Activated CD4-positive, CD25-positive, alpha-beta regulatory T cell treated with anti-CD3 and anti-CD28 coated beads, Interleukin-2, amount 50 U/mL, for 72 hours (primary cell): Measurements from ENCODE around the gene NKX3-2.

Source experiments
- DNase-seq: peaks from one replicate; pipeline ENCODE4 v3.0.0; 2021

Gene NKX3-2

DNA sequence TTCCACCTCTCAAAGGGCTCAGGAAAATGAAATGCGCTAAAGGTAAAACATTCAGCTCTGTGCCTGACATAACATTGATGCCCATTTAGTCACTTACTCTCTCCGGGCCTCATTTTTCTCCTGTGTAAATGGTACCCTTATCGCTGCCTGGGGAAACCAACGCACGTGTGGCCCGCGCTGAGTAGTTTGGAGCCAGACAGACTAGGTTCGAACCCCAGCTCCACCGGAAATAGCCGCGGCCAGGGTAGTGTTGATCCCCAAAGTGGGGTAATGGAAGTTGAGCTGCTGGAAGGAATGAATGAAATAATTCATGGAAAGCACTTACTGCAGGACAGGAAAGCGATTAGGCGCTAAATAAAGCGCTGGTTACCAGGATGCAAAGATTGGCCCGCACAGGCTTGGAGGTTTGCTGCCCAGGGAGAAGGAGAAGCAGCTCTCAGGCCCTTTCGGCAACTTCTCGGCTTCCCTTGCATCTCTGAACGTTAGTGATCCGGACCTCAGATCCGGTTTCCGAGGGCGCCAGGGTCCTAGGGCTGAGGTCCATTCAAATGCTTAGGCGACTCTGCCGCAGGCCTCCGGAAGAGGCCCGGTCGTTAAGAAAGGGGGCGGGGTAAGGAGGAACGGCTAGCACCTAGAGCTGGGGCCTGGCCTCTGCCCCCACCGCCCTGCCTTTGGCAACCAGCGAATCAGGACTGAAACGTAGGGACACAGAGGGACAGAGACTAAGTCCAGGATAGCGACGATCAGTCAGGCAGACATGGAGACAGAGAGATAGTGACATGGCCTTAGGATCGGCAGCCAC, 13.3 kb downstream of the NKX3-2 start:
- DNase-seq: no peak

DNA sequence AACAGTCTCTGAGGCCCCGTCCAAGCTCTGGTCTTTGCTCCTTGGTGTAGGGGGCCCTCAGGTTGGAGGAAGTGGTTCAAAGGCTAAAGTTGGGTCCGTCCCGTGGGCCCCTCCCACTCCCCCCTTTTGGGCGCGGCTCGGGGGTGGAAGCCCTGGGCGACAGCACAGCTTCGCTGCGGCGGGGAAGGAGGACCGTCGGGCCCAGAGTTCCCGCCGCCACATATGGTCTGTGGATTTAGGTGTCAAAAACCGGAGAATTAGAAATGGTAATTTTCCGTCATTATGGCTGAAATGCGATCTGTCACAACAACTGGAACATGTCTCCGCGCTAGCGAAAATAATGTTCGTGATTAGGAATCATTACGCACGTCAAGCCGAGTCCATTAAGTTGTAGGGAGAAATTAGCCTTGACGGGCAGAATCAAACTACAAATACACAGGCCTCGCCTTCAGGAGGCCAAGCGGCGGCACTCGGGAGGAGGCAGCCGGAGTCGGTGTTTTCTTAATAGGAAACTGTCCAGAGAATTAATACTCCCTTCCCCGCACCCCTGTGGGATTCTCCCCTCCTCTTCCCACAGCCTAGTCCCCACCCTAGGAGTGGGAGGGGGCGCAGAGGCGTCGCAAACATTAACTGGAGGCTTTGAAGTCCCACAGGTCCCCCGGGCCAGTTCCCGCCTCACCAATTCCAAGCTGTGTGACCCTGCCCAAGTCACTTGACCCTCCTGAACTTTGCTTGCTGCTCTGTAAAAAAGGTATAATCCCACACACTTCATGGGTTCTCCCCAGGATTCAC, 15.0 kb downstream of the NKX3-2 start:
- no peak for DNase-seq

DNA sequence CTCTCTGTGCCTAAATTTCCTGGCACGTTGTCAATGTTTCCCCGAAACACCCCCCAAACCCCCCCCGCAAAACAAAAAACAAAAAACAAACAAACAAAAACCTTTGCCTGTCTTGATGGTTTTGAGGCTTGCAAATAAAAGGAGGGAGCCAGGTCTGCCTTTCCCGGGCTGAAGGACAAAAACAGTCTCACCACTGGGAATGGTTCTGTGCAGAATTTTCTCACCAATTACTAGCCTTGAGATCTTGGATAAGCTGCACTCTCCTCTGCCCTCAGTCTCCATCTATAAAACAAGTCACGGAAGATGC, 15.5 kb downstream of the NKX3-2 start:
- no peak for DNase-seq

DNA sequence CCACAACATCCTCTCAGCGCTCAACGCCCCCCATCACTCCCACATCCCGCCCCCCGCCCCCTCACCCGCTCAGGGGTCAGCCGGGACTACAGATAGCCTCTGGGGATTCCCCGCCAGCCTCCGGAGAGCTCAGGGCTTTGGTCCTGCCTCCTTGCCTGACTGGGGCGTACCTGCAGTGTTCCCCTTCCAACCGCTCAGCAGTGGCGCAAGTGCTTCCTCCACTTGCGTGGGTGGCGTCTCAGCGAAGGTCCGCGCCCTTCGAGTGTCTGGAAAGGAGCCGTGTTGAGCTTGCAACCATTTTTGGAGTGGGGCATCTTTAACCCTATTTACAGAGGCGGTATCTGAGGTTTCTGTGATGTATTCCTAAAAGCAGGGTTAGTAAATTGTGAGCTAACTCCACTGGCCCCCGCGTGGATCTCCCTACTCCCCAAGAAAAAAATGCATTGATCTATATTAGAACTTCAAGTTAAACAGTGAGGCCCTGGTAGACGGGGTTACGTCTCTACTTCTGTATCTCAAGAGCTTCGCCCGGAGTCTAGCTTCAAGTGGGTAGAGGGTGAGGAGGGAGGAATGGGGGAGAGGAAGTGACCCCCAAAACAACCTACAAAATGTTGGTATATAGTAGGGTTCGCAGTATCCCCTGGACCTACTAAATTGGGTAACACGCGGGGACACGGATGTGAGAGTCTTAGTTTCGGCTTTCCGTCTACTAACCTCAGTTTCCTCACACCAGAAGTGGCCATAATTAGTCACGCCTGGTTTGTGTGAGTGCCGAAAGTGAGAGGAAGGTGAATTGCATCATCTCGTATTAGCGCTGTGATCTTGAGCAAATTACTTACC, 16.1 kb downstream of the NKX3-2 start:
- no peak for DNase-seq

DNA sequence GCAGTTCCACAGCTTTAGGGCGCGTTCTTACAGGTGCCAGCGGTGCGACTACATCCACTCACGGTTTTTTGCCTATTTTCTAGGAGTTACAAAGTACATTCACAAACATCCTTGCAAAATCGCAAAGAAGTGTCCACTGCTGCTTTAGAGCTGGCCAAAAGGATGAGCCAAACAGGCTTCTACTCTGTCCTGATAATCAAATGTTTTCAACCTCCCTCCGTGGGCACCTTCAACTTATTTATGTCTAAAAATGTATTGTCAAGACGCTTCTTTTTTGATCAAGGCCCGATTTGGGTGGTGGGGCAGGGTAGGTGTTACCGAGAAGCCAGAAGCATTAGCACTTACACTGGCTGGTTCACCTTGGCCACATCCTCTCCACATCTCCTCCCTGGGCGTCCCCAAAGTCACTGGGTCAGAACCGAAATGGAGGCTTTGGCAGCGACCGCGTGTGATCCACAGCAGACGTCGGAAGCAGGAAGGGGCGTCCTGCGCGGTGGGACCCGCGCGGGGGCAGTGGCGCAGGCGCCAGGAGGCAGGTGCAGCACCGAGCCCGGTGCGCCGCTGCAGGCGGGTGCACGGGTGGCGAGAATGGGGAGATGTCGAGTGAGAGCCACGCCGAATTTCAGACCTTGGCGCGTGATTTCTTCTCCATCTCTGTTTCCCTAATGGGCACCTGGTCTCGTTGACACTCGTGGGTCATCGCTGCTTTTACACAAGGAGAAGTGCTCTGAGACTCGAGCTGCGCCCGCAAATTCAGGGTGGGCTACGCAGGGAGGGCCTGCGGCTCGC, 16.9 kb downstream of the NKX3-2 start:
- no peak for DNase-seq

DNA sequence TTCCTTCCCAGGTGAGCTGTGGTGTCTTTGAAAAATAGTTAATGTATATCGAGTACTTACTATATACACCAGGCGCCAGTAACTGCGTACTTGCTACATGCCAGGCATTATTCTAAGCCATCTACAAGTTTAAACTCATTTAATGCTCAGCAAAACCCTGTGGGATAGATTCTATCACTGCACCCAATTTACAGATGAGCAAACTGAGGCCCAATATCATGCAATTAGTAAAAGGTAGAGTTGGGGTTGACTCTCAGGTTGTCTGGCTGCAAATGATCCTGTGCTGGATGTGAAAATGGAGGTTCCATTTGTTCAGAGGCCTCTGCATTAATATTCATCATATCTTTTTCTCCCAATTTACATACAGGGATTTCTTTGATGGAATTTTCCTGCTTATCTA, 17.6 kb downstream of the NKX3-2 start:
- DNase-seq: no peak

DNA sequence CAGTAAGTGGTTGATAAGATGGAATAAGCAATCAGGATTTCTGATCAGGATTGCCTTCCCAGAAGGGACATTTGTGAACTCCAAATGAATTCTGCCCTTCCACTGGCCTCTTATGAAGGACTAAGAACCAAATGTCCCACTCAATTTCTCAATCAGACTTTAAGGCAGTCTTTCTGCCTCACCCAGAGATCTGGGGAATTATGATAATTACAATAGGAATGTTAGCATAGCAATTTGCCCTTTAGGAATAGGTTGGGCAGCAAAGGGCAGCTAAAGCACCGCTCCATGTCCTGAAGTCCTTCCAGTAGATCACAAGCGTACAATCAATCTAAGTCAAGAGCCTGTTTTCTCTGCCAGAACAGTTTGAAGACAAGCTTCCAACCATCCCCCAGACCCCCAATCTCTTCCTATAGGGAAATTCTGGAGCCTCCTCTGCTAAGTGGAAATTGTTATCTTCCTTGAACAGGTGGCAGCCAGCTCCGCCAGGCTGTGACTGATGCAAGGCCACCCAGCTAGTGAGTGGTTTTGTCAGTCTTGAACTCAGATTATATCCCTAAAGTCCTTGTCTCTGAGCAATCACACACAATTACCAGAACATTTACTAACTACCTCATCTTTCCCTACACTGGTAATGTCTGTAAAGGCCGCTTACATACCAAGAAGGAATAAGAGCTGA, 18.6 kb downstream of the NKX3-2 start:
- no peak for DNase-seq

DNA sequence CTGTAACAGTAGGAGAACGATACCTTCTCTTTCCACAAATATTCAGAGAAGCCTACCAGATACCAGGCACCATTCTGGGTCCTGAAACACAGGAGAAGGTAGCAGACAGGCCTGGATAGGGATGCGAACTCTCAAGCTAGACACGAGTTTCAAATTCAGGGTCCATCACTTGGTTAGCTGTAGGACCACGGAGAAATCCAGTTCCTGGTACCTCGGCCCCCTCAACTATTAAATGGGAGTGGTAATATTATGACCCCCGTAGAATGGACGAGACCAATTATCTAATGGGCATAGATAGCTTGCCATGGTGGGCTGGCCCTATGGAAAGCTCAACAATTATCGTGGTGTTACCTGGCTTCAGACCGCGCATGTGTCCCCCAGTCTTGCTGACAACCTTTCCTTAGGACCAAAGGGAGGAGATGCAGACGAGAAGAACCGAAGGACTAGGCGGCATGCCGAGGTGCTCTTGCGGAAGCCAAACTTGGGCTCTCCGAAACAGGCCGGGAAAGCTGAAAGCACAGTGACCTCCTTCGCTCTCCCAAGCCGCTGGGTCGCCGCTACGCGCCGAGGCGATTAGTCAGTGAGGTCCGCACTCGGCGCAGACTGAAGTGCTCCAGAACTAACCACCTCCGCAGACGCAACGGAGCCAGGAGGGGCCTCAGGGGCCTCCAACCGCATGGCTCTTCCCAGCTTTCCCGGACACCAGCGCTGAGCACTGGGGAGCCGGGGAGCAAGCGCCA, 19.6 kb downstream of the NKX3-2 start:
- no peak for DNase-seq

DNA sequence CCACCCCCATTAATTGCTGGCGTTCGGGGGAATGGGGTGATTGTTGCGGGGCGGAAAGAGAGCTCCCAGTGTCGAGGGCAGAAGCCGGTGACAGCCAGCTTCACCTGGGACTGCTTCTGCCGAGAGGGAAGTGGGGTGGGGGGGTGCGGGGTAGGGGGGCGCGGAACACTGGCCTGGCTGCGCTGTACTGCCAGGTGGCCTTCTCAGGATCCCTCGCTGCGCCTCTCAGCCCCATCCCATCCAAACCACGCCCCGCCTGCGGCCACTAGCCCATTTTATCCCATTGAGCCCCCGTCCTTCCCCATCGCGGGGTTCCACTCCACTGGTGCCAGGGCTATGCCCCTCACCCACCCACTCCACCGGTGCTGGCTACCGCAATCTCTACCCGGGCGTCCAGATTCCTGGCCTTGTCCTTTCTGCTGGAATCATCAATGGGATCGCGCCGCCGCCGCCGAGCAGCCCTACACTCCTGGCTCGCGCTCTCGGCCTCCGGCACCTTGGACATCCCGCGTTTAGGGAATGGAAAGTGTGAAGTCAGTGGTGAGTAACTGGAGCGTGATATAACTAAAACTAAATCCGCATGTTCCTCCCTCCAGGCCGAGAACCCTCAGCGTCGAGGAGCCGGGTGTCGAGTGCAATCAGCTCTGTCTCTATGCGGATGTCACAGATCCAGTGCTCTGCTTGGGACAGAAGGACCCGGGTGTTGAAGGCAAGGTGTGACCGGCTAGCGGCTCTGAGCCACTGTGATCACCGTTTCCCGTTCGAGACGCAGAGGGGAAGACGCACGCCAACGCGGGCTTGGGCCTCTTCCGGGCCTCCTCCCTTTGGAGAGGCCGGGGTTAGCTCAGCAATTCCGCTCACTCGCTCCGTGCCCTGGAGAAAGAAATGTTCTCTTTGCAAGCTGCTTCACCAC, 20.5 kb downstream of the NKX3-2 start:
- no peak for DNase-seq

DNA sequence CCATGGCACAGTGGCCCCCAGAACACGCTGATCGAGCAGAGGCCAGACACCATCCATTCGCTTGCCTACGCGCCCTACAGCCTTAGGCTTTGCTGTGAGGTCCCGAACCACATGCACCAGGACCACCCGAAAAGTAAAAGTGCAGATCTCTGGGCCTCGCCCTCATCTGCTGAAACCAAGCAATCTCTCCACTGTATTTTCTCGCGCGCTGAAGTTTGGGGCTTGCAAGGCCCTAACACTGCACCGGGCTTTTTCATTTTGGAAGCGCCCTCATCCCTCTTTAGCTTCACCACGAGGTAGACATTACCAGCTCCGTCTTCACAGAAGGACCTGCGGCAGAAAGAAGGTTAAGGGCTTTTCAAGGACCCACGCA, 21.2 kb downstream of the NKX3-2 start:
- DNase-seq: no peak

DNA sequence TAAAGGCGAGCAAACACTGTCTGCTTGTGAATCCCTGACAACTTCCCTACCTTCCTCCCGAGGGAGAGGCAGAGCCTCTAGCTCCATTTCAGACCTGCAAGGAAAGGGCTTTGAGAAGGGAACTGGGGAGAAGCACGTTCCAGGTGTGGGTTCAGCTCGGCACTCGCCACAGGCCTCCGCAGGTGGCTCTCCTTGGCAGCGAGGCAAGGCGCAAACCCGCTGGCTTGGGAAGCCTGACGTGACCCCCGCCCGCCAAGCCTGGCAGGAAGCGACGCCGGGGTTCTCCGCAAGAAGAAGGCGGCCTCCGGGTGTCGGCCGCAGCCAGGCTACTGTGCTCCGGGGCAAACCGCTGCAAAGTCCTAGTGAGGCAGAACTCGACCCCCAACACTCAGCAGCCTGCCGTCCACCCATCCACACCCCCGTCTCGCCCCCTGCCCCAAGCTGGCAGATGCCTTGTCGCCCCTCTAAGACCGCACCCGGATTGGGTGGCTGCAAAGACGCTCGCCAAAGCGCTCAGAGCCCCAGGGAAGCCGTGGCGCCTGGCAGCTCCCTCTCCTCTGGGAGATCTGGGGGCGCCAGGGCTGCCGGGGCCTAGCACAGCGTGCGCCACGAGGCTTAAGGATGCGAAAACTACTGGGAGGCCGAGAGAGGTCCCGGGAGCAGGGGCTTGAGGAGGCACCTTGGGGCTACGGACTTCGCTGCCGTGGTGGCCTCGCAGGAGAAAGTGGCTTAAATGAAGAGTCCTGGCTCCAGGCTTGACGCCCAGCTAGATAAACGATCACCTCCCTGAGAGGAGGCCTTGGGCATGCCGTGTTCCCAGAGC, 21.8 kb downstream of the NKX3-2 start:
- no peak for DNase-seq

DNA sequence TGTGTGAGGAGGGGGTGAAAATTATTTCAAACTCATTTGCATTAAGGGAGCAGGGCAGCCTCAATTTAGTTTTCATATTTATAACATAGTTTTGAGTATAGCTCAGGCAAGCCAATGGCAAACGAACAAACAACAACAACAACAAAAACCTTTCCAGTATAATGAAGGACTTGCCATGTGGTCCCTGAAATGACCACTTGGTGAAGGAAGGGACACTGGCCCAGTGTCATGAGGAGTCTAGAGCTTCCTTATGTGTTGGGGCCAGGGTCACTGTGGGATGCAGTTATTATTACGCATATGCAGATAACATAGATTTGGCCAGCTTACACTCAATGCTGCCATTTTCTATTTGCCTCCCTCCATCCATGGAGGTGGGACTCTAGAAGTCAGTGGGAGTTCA, 23.3 kb downstream of the NKX3-2 start:
- no peak for DNase-seq

DNA sequence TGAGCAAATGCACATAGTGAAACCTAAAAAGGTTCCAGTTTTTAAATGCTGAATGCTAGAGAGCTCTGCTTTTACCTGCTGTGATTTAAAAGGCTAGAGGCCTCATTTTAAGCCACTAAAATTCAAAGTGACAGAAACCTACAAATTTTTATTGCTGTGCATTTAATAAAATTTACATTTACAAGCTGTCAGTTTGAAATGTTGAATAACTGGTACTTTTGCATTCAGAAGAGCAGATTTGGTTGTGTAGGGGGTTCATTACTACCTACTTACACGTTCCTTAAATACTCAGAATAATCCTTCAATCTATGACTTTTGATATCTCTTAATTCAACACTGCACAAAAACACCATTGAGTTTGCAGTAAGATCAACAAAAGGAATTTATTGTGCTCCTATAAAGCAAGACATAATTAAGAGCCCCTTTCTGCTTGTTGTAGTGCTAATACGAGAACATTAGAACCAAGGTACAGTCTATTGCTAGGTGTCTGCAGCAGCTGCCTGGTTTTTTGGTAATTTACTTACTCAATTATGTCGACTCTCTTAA, 27.9 kb downstream of the NKX3-2 start:
- no peak for DNase-seq

DNA sequence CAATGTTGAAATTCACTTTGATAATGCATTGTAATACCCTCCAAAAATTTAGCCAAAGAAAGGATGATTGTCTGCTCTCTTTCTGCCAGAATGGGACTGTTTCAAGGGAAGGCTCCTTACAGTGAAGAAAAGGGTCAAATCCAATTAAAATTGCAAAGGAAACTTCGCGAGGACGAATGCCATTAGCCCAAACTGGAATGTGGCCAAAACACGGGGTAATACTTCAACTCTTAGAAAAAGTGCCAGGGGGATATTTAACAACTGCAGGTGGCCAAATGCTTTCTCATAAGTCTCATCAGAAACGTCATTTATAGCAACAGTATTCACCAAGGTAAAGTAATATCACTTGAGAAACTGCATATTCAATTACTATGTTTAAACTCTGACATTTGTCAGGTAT, 29.0 kb downstream of the NKX3-2 start:
- no peak for DNase-seq

DNA sequence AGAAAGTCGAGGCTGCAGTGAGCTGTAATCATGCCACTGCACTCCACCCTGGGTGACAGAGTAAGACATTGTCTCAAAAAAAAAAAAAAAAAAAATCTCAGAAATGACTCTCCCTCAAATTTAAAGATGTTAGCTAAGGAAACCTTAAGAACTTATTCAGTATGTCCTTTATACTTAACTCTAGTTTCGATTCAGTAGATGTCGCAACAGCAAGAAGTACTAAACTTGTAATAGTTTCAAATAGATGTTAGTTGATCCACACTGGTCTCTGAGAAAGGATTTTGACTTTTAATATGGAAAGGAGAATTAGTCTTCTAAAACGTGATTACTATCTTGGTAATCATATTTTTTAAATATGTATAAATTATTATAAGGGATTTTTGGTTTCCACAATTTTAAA, 29.6 kb downstream of the NKX3-2 start:
- DNase-seq: no peak

DNA sequence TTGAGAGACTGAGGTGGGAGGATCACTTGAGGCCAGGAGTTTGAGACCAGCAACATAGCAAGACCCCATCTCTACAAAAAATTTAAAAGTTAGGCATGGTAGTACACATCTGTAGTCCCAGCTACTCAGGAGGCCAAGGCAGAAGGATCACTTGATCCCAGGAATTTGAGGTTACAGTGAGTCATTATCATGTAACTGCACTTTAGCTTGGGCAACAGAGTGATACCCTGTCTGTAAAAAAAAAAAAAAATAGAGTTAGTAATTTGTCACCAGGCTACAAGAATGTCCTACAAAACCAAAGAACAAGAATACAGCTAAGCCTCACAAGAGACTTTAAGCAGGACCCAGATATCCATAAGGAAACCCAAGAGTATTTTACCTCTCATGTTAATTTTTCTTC, 33.2 kb downstream of the NKX3-2 start:
- no peak for DNase-seq

DNA sequence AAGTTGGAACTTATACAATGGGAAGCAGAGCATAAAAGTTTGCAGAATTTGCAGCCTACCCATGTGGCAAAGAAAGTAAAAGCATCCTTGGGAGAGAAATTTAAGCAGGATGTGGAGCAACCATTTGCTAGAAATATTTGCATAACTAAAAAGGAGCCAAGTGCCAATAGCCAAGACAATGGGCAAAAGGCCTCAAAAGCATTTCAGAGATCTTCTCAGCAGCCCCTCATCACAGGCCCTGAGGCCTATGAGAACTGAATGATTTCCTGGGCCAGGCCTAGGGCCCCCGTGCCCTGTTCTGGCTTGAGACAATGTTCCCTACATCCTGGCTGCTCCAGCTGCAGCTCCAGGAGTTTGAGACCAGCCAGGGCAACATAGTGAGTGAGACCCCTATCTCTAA, 34.9 kb downstream of the NKX3-2 start:
- DNase-seq: no peak

DNA sequence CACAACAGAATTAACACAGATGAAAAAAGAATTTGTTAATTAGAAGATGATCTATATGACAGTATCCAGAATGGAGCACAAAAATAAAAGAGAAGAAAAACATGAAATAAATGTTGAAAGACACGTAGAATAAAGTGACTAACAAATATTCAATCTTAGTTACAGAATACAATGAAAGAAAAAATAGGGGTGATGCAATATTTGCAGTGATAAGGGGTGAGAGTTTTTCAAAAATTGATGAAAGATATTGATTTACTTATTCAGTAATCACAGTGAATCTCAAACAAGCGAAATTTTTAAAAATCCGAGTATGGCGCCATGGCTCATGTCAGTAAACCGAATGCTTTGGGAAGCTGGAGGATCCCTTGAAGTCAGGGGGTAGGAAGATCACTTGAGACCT, 39.9 kb downstream of the NKX3-2 start:
- DNase-seq: no peak

DNA sequence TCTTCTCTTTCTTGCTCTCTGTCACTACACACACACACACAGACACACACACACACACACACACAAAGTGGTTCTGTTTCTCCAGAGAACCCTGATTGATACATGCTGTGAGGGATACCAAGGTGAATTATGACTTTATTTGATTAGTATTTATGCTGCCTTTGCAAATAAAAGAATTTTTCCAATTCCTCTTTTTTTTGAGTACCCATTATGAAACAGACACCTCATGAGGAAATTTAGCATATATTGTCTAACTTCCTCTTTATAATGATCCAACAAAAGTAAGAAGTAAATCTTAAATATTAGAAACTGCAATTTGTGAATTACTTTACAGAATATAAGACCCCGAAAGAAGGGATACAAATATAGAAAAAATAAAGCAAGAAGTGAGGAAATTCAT, 45.8 kb downstream of the NKX3-2 start:
- DNase-seq: no peak
